HG03039 (cell line): ENCODE results near the gene CTXN1.

ENCODE experiments used
- ATAC-seq: cut with Tn5 transposase; IDR thresholded peaks from one replicate; pipeline ENCODE4 v1.9.1; 2021; ENCODE audit warnings: mild to moderate bottlenecking, moderate library complexity; ENCODE audit not compliant: unreplicated experiment

Gene CTXN1

DNA sequence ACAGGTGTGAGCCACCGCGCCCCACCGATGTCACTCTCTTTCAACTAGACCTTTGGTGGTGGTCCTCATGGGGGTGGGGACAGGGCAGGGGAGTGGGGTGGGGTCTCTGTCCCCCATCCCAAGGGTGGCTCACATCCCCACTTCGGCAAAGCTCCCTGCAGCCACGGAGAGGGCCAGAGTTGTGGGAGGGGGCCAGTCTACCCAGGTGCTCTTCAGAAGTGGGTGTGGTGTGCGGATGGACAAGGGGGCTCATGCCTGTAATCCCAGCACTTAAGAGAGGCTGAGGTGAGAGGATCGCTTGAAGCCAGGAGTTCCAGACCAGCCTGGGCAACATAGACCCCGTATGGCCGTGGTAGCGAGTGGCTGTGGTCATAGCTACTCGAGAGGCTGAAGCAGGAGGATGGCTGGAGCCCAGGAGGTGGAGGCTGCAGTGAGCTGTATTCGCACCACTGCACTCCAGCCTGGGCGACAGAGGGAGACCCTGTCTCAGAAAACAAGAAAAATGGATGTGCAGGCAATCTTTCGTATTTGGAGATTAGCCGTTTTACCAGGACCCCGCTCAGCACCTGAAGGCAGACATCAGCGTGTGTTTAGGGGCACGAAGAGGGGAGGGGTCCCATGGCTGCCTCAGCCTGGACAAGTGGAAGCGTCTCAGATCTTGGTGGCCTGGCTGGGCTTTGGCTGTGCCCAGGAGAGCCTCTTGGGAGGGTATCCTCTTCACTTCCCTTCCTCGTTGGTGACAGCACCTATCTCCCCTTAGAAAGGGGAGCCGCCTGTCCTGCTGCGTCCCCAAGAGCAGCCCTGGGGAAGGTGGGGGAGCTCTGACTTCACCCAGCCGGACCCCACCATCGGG lies 10.5 kb downstream of the CTXN1 start:
- ATAC-seq: no peak

DNA sequence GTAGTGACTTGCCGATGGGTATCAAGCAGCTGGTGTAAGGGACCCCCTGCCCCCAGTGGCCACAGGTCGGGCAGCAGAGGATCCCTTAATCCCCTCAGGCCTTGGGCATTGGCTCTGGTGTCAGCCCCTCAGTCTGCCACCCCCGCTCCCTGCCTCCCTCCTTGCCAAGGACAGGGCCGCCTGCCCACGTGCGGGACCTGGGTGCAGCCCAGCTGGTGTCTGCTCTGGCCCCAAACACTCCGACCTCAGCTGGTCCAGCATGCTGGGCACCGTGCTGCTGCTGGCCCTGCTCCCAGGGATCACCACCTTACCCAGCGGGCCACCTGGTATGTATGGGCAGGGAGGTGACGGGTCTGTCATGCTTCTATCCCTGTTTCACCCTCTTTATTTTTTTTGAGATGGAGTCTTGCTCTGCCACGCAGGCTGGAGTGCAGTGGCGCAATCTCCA lies 11.3 kb downstream of the CTXN1 start, which contains the start of gene TGFBR3L:
Gene TGFBR3L, plus strand, starts transcription at position 233 of the 448 bp plus-strand sequence.
- no peak for ATAC-seq

DNA sequence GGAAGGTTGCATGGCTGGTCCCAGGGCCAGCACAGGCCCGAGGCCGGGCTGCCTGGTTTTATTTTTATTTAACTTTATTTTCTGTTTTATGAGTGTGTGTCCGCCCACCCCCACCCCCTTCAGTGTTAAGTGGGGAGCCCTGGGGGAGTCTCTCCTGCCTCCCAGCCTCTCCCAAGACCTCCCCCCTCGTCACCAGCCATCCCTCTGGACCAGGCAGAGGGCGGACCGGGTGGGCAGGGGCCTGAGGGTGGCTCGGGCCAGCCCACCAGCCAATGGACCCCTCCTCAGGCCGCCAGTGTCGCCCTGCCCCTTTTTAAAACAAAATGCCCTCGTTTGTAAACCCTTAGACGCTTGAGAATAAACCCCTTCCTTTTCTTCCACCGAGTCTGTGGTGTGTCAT lies 11.8 kb downstream of the CTXN1 start:
- ATAC-seq: no peak

DNA sequence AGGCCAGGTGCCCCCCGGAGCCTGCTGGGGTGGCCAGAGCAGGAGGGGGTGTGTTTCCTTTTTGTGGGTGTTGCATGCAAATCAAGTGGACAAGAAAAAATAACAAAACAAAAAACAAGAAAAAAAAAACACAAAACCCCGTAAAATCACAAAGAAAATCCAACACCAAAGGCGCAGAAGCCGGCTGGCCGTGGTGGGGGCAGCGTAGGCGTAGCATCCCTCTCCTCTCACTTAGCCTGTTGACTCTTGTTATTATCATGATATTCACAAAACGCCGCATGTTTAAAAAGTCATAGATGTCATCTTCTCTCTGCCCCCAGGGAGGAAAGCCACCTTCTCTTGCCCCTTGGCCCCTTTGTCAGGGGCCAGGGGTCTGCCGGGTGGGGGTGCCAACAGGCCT lies 12.3 kb downstream of the CTXN1 start:
- ATAC-seq: no peak

DNA sequence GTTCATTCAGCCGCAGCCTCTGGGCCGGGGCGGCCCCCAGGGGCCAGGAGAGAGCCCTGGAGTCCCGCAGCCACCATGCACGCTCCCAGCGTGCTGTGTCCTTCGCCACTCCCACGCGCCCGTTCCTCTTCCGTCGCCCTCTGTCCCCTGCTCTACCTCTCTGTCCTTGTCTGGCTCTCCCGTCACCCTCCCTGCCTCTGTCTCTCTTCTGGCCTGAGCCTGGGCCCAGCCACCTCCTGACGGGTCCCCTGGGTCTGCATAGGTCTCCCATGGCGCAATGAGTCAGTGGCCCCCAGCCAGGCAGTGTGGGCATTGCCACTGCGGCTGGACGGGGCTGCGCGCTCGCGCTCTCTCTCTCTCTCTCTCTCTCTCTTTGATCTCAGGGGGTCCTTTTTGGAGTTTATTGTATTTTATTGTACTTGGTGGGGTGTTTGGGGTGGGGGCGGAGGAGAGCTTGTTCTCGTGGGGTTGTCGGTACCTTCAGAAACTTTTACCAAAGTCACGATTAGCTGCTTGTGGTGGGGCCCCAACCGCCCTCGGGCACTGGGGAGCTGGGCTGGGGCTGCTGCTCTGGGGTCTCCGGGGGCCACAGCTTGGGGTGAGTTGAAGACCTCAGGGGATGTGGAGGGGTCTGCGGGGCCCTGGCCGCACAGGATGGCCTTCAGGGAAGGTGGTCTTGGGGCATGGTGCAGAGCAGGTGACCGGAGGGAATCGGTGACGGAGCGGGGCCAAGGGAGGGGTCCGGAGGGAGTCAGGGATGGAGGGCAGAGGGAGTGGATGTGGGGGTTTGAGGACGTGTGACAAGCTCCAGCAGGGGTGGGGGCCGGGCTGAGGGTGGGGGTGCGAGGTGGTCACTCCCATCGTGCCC lies 13.0 kb downstream of the CTXN1 start:
- ATAC-seq: no peak

DNA sequence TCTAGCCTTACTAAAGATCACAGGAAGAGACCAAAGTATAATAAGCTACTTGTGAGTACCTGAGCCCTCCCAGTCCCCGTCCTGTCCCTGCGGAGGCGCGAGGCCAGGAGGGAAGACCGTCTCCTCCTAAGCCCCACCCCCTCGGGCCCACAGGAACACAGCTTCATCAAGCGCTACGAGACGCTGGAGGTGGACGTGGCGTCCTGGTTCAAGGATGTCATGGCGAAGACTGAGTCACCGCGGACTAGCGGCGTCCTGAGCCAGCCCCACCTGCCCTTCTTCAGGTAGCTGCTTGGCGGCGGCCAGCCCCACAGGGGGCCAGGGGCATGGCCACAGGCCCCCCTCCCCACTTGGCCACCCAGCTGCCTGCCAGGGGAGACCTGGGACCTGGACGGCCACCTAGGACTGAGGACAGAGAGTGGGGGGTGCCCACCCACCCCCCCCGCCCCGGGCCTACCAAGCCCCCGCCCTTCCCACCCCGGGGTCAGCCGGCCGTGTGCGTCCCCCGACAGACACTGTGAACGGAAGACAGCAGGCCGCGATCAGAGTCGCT lies 13.7 kb downstream of the CTXN1 start:
- ATAC-seq: no peak

DNA sequence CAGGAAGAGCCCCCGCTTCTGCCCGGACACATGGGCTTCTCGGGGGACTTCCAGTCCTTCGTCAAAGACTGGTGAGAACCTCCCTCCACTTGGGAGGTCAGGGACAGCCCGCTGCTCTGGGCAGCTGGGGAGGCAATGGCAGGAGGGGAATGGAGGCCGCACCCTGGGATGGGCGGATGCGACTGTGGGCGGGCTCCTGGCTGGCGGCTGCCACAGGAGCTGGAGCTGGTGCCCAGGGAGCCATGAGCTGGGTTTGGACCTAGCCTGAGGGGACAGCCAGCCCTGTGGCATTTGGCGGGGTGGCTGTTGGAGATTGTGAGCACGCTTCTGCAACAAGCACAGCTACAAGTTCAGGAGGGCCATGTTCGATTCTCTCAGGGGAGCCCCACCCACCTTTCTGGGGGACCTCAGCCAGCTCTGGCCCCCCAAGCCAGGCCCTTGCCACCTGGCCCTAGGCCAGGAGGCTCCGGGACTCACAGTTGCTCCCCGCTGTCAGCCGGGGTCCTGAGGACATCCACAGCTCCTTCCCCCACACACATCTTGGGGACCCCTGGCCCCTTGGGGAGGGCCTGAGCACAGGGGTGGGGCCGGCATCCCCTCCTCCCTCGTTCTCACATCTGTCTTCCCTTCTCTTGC lies 14.3 kb downstream of the CTXN1 start:
- ATAC-seq: no peak

DNA sequence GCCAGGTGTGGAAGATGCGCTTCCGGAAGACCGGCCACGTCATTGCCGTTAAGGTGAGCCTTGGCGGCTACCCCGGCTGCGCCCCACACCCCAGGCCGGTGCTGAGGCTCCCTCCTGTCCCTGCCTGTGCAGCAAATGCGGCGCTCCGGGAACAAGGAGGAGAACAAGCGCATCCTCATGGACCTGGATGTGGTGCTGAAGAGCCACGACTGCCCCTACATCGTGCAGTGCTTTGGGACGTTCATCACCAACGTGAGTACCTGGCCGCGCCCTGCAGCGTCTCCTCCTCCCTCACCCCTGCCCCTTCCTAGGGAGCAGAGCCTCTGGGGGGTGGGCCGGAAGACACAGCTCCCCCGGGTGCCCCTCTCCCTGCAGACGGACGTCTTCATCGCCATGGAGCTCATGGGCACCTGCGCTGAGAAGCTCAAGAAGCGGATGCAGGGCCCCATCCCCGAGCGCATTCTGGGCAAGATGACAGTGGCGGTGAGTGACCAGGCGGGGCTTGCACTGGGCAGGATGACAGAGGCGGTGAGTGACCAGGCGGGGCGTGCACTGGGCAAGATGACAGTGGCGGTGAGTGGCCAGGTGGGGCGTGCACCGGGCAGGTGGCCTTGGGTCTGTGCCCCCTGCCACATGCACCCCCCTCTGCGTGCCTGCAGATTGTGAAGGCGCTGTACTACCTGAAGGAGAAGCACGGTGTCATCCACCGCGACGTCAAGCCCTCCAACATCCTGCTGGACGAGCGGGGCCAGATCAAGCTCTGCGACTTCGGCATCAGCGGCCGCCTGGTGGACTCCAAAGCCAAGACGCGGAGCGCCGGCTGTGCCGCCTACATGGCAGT lies 15.4 kb downstream of the CTXN1 start:
- no peak for ATAC-seq

DNA sequence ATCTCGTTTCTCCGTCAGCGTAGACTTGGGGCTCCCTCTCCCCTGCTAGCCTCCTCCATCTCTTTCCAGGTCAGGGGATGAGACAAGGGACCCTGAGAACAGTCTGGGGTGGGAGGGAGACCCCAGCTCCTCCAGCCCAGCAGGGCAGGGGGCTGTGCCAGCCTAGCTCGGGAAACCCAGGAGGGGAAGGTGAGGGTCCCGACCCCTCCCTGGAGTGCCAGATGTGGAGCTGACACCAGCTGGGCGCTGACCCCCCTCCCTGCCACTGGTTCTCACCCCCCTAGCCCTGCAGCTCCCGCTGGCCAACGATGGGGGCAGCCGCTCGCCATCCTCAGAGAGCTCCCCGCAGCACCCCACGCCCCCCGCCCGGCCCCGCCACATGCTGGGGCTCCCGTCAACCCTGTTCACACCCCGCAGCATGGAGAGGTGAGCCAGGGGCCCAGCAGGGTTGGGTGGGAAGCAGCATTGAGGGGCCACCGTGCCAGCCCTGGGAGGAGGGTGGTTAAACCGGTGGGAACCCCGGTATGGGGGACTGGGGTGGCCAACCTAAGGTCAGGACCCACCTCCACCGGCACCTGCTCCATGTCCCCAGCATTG lies 16.4 kb downstream of the CTXN1 start:
- ATAC-seq: no peak

DNA sequence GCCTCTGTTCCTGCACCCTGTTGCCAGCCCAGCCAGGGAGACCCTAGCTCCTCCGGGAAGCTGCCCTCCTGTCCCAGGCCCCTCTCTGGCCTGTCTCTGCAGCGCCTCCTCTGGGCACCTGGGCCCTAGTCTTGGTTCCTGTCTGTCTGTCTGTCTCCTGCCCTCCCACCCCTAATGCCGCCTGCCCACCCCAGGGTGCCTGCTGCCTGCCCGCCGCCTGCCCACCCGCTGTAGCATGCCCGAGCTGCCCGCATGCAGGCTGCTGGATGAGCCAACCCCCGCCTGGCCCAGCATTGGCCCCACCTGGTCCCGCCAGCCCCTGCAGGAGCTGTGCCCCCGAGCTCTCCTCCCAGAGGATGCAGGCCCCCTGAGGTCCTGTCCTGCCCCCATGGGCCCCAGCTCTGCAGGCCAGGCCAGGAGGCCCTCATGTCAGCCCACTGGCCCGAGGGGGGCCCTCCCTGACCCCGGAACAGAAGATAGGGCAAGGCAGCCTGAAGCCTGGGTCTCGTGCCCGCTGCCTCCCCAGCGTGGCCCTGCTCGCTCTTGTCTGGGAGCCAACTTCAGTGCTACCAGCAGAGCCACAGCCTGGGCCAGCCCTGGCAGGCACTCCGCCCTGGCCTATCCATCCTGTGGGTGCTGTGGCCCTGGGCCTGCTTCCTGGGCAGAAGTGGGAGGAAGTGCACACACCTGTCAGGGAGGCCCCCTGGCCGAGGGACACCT lies 17.0 kb downstream of the CTXN1 start:
- ATAC-seq: no peak

DNA sequence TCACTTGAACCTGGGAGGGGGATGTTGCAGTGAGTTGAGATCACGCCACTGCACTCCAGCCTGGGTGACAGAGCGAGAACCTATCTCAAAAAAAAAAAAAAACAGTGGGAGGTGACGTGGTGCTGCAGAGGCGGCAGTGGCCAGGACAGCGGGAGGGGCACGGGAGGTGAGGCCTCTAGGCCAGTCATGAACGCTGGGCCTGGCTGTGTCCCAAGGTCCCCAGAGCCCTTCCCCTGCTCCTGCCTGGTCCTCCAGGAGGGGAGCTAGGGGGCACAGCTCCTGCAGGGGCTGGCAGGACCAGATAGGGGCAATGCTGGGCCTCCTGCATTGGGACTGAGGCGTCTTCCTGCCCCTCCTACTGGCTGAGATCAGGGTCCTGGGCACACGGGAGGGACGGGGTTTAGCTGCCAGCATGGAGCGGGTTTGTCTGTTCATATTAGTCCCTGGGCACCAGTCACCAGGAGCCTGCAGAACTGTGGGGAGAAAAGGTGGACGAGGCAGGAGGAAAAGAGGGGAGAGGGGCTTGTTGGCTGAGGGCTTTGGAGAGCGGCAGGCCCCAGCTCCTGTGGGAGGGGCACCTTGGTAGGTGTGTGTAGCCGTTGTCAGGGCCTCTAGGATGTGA lies 17.7 kb downstream of the CTXN1 start:
- no peak for ATAC-seq

DNA sequence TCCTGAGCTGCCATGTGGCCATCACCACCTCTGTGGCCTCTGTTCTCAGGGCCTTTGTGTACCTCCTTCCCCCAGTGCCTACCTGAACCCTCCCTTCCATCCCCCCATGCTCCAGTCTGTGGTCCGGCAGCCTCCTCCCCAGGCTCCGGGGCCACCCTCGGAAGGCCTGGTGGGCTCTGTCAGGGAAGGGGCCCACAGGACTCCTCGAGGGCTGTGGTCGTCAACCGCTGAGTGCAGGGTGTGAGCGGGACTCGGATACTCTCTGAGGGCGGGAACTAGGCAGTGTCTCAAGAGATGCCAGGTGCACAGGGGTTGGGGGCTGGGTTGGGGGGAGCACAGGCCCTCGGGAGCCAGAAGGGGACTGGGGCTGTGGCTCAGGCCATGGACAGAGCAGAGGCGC lies 18.4 kb downstream of the CTXN1 start:
- no peak for ATAC-seq

DNA sequence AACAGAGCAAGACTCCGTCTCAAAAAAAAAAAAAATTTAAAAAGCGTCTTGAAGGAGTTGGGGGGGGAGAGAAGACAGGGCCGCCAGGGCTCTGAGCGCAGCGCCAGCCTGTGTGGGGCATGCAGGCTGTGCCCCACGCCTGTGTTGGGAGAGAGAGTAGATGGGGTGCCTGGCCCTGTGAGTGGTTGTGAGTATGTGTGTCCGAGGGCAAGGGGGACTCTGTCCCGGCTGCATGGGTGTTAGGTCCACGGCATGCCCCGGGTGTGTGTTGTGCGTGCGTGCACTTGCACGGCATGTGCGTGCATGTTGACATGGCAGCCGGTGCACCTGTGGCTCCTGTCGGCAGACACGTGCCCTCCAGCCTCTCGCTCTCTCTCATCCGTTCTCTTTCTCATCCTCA lies 18.8 kb downstream of the CTXN1 start:
- no peak for ATAC-seq

DNA sequence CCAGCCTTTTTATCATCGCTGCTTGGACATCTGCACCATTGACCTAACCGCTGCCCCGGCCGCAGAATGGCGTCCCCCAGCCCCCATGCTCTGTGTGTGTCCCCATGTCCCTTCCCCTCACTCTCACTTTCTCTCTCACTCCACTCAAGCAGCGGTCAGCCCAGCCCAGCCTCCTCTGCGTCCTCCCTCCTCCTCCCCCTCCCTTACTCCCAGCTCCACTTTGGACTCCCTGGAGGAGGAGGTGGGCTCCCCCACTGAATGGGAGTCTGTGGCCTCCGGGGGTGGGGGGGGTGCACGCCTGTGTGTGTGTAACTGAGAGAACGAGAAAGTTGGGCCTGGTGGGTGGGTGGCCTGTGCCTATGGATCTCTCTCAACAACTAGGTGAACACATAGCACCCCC lies 20.1 kb downstream of the CTXN1 start:
- ATAC-seq: no peak

DNA sequence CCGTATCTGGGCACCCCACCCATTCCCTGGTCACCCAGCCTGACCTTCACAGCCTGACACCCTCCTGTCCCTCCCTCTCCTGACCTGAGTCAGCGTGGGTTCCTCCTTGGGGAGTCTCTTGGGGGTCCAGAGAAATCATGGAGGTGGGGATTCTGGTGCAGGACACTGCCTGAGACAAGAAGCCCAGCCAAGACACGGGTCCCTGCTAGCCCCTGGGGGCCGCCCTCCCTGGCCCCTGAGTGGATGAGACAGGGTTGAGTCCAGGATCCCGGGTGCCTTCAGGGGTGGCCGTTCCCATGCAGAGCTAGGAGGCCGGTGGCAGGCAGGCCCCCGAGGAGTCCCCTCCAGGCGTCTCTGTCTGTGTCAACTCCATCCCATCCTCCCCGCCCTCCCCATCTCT lies 20.7 kb downstream of the CTXN1 start:
- no peak for ATAC-seq

DNA sequence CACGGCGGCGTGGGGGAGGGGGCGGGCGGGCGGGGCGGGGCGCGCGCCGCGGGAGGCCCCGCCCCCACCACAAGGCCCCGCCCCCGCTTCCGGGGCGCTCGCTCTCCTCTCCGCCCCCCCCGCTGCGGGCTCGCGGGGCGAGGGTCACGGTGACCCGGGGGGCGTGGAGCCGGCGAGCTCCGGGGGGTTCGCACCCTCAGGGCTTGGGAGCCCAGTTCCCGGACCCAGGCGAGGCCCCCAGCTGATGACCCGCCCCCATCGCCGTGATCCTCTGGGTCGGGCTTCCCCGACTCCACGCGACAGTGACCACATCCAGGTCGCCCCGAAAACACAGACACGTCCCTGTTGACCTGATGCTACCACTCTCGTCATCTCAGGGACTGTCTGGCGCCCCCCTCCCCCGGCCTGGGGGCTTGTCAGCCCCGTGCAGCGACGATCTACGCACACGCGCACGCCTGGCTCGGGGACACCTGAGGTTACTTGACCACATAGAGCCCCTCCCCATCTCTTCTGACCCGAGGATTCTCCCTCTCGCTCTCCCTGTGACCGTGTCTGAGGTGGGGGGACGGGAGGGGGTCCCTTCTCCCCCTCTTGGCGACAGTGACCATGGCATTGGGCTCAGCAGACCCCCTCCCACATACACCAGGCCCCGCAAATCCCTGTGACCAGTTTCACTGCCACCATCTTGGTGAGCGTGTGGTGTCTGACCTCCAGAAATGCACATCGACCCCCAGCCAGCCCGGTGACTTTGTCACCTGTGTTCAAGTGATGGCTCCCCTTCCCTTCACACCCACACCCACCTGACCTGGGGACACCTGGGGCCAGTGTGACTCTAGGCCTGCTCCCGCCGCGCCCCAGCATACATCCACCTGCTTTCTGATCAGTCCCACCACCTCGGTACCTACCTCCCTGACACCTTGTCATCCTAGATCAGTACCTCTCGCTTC lies 21.6 kb downstream of the CTXN1 start:
- ATAC-seq: peak; percentile 19

DNA sequence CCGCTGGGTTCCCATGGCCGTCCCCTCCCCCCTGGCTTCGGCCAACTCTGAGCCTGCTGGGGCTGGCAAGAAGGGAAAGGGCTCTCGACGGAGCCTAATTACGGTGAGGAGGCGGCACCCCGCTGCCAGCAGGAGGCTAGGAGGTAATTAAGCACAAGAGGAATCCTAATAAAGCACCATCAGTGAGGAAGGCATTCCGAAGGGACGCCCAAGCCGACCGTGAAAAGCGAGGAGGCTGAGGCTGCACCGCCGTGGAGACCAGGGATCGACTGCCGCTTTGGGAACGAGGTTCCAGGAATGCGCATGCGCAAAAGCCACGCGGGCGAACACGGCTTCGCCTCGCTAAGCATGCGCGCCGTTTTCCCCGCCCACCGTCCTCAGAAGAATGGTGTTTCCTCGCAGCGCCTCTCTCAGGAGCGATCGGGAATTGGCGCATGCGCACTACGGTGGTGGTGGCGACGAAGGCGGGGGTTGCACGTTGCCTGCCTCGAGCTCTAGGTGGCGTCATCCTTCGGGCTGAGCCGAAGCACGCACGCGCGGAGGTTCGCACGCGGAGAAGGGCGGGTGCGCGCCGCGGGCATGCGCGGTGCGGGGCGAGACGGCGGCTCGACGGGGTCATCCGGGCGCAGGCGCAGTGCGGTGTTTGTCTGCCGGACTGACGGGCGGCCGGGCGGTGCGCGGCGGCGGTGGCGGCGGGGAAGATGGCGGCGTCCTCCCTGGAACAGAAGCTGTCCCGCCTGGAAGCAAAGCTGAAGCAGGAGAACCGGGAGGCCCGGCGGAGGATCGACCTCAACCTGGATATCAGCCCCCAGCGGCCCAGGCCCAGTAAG lies 22.5 kb downstream of the CTXN1 start, which contains the start of gene MAP2K7:
Gene MAP2K7, plus strand, starts transcription at position 634 of the 830 bp plus-strand sequence. Its CDS starts 68 bp downstream, at position 702.
- peak; percentile 83 for ATAC-seq
